Mesothelial cell of epicardium (in vitro differentiated cells): ENCODE results near the gene C9orf152. TPM values are rescaled to one million over a fixed set of nuclear protein-coding genes. Genes with fewer than 3 reads are reported as not detected.
A peak's percentile ranks its signal among the peaks of the same experiment; 100 is the strongest.

ENCODE experiments used
- DNase-seq, 2 experiments: peaks; one replicate each; pipeline ENCODE4 v3.0.0; 2021; ENCODE audit warnings: low spot score in 2 of 2; ENCODE audit not compliant: unreplicated experiment in 2 of 2
- H3K27ac Mint-ChIP-seq: 2 replicates; pipeline ENCODE4 v1.8.0; 2021; ENCODE audit warnings: mixed read lengths
- H3K27me3 Mint-ChIP-seq: 2 replicates; pipeline ENCODE4 v1.8.0; 2021; ENCODE audit warnings: low read depth, mixed read lengths
- H3K36me3 Mint-ChIP-seq: 2 replicates; pipeline ENCODE4 v1.8.0; 2021; ENCODE audit warnings: mixed read lengths
- H3K4me1 Mint-ChIP-seq: 2 replicates; pipeline ENCODE4 v1.8.0; 2021; ENCODE audit warnings: mixed read lengths
- H3K4me3 Mint-ChIP-seq: 2 replicates; pipeline ENCODE4 v1.8.0; 2021; ENCODE audit warnings: mild to moderate bottlenecking, moderate library complexity, mixed read lengths
- H3K9me3 Mint-ChIP-seq: 2 replicates; pipeline ENCODE4 v1.8.0; 2021; ENCODE audit warnings: mixed read lengths
- CTCF ChIP-seq: fragments of 200-600 bp; sonication (generic); IDR thresholded peaks from one replicate; pipeline ENCODE4 v1.5.0; 2021; ENCODE audit warnings: antibody characterized with exemption; ENCODE audit not compliant: unreplicated experiment
- total RNA-seq: library from RNA; stranded (reverse); gene quantifications from 3 replicates; pipeline ENCODE4 v1.2.1, GENCODE V29; 2021

Gene C9orf152
- total RNA-seq, 1 donor from 2014 or later = not detected

GRCh38 chr9:110160685-110161084 is 47.3 kb downstream of the C9orf152 start:
- DNase-seq = no peak
- Mint-ChIP-seq H3K27ac (no peak overlapping the region), H3K27me3 (no peaks in the 10 kb centered on the region)

GRCh38 chr9:110160123-110160522 is 47.8 kb downstream of the C9orf152 start:
- Mint-ChIP-seq H3K4me1 (peaks cover 16% of the 10 kb centered on the region), H3K9me3 (no peaks in the 10 kb centered on the region), H3K4me3 (no peak overlapping the region), H3K27ac (no peak overlapping the region), H3K36me3 (no peaks in the 10 kb centered on the region), H3K27me3 (no peaks in the 10 kb centered on the region)
- TF ChIP-seq CTCF = no peak
- no peak for DNase-seq

More at GRCh38 chr9:110160685-110161084, 47.3 kb downstream of the C9orf152 start:
- no peak for TF ChIP-seq CTCF
- Mint-ChIP-seq H3K4me3 (no peak overlapping the region), H3K9me3 (no peaks in the 10 kb centered on the region), H3K36me3 (no peaks in the 10 kb centered on the region), H3K4me1 (peaks cover 16% of the 10 kb centered on the region)

- no peak overlapping the region for H3K4me3 Mint-ChIP-seq
- DNase-seq = no peak
- H3K27ac Mint-ChIP-seq = peak overlapping the region; percentile 78
- H3K27me3 Mint-ChIP-seq = no peaks in the 10 kb centered on the region
- H3K9me3 Mint-ChIP-seq = no peaks in the 10 kb centered on the region
- no peaks in the 10 kb centered on the region for H3K36me3 Mint-ChIP-seq
- no peak for TF ChIP-seq CTCF
- peaks cover 16% of the 10 kb centered on the region for H3K4me1 Mint-ChIP-seq
Observed at GRCh38 chr9:110157823-110158664, 49.9 kb downstream of the C9orf152 start.

GRCh38 chr9:110156902-110157301 is 51.1 kb downstream of the C9orf152 start:
- H3K27ac Mint-ChIP-seq = no peak overlapping the region
- peaks cover 16% of the 10 kb centered on the region for H3K4me1 Mint-ChIP-seq
- no peak for DNase-seq
- no peaks in the 10 kb centered on the region for H3K9me3 Mint-ChIP-seq
- H3K27me3 Mint-ChIP-seq = no peaks in the 10 kb centered on the region
- TF ChIP-seq CTCF = no peak
- no peaks in the 10 kb centered on the region for H3K36me3 Mint-ChIP-seq
- no peak overlapping the region for H3K4me3 Mint-ChIP-seq

GRCh38 chr9:110156416-110156815 is 51.5 kb downstream of the C9orf152 start:
- H3K4me3 Mint-ChIP-seq = no peak overlapping the region
- H3K9me3 Mint-ChIP-seq = no peaks in the 10 kb centered on the region
- no peak overlapping the region for H3K27ac Mint-ChIP-seq
- peaks cover 16% of the 10 kb centered on the region for H3K4me1 Mint-ChIP-seq
- H3K36me3 Mint-ChIP-seq = no peaks in the 10 kb centered on the region
- H3K27me3 Mint-ChIP-seq = no peaks in the 10 kb centered on the region
- TF ChIP-seq CTCF = no peak
- no peak for DNase-seq
